NK-92 (cell line): Measurements from ENCODE around the gene OSBPL10.
"Not testable (repeated sequence)": the region's sequence is repeated elsewhere in the genome, so short reads cannot be mapped to it uniquely, and the experiment has no call there.

Source experiments
- DNase-seq: peaks from one replicate; lab custom pipeline; 2025; ENCODE audit not compliant: unreplicated experiment; lab: John Stamatoyannopoulos, UW

OSBPL10 gene

DNA sequence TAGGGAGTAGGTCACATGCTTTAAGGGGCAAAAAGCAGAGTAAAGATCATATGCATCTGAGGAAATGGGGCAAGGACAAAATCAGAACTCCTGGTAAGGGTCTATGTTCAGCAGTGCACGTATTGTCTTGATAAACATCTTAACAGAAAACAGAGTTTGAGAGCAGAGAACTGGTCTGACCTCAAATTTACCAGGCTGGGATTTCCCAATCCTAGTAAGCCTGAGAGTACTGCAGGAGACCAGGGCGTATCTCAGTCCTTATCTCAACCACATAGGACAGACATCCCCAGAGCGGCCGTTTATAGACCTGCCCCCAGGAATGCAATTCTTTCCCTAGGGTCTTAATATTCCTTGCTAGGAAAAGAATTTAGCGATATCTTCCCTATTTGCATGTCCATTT lies 14.0 kb upstream of the OSBPL10 start:
- not testable (repeated sequence) for DNase-seq

GRCh38 chr3:31993843-31994242 lies 12.8 kb upstream of the OSBPL10 start:
- DNase-seq = no peak

GRCh38 chr3:31992995-31993394 lies 11.9 kb upstream of the OSBPL10 start:
- not testable (repeated sequence) for DNase-seq

DNA sequence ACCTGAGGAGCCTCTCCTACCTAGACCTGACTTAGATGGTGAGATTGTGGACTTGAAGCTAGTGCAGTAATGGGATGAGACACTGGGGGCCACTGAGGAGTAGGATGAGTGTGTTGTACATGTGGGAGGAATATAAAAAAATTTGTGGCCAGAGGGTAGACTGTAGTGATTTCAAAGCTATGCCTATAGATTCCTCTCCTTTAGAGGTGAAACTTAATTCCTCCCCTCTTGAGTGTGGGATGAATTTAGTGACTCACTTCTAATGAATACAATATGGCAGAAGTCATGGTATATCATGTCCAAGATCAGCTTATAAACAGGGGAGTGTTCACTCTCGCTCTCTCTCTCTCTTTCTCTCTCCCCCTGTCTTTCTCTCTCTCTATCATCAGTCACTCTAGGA lies 7.2 kb upstream of the OSBPL10 start:
- no peak for DNase-seq

- no peak for DNase-seq
Observed at GRCh38 chr3:31985831-31986230, 4.8 kb upstream of the OSBPL10 start.

- DNase-seq = no peak
Observed at GRCh38 chr3:31984321-31984720, 3.3 kb upstream of the OSBPL10 start.

- DNase-seq = no peak
Observed at GRCh38 chr3:31980530-31981205, 394 bp downstream of the OSBPL10 start.

DNA sequence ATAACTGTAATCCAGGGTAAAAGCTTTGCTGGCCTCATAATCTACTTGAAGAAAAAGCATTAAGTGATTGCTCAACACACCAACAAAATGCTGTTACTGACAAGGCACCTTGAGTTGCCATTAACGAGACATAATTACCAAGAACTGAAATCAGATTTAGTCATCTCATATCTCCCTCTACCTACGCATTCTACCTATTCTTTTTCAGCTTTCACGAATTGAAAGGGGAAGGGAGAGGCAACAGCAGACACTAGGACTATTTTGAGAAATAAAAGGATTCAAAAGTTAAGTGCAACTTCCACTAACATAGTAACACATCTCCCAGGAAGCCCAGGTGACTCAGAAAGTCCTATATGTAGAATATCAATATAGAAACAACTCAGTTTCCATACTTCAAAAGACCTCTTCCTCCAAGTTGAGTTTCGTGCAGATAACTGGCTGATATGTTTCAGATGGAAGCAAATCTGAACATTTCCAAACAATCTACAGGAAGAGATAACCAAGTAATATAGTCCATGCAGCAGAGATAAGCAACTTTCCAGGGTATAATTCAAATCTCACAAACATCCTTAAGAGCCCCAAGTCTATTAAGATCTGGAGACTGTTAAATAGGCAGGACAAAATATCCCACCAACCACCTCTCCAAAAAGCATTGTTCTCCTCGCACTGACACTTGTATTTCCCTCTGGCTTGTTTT lies 1.9 kb downstream of the OSBPL10 start:
- DNase-seq = no peak

DNA sequence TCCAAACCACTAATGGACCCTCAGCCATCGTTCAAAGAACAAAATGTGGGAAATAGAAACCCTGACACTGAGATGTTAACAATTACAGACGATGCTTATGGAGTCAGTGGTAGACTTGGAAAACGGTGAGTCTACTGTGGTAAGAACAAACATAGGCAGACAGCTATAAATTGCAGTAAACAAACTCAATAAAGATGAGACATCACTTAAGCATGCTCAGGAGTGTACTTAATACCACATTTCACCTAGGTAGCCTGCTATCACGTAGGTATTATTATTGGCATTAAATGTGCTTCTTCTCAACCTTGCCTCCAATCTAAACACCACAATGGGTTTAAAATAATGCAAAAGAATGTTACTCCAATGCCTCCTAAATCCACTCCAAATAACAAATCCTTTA lies 2.5 kb downstream of the OSBPL10 start:
- no peak for DNase-seq

DNA sequence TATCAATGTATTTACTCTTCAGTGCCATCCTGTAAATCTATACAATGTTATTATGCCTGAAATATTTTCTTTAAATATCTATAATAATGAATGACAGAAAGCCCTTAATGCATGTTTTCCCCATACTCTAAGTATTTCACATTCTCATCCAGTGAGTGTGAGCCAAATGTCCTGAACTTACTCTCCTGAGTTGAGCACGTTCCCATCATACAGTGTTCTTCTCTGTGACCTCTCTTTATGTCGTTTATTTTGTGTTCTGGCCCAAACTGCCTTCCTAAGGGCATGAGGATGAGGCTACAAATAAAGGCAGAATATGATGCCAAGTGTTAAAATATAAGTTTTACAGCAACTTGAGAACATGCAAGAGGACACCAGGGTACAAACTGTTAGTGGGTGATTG lies 3.3 kb downstream of the OSBPL10 start:
- DNase-seq = no peak

DNA sequence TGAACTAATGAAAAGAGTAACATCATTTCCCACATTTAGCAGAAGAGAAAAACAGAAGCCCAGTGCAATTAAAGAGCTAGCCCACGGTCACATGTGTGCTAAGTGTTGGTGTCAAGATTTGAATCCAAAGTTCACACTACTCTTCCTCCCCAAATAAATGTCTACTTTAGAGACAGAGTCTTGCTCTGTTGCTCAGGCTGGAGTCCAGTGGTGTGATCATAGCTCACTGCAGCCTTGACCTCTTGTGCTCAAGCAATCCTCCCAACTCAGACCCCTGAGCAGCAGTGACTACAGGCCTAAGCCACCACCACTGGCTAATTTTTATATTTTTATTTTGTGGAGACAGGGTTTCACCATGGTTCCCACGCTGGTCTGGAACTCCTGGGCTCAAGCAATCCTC lies 4.8 kb downstream of the OSBPL10 start:
- DNase-seq = no peak

- no peak for DNase-seq
Observed at GRCh38 chr3:31974964-31975363, 6.1 kb downstream of the OSBPL10 start.

- no peak for DNase-seq
Observed at GRCh38 chr3:31974471-31974870, 6.6 kb downstream of the OSBPL10 start.

DNA sequence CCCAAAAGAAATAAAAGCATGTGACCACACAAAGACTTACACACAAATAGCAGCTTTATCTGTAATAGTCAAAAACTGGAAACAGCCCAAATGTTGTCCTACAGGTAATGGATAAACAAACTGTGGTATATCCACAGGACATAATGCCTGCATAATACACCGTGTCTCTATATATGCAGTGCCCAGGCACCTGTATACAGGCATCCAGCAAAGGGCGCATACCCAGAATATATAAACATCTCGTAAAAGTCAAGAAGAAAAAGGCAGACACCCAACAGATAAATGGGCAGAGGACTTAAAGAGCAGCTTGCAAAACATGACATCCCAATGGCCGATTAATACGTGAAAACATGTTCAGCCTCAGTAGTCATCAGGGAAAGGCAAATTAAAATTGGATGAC lies 7.2 kb downstream of the OSBPL10 start:
- no peak for DNase-seq

DNA sequence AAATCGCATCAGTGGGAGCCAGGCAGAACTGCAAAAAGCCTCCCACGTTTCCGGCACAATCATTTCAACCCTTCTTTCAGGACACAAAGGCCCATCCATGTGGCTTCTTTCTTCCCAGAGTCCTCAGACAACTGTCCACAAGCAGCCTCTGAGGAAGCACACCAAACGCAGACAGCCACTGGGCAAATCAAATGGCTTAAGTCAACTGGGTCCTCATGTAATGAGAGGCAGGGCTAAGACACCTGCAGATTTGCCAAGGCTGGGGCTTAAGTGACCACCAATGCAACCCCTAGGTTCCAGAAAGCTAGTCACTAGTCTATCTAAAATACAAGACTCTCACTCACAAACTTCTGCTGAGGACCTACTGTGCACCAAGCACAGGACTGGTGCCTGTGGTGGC lies 8.0 kb downstream of the OSBPL10 start:
- DNase-seq = no peak

- DNase-seq = no peak
Observed at GRCh38 chr3:31971607-31972006, 9.5 kb downstream of the OSBPL10 start.

GRCh38 chr3:31968927-31969418 lies 12.1 kb downstream of the OSBPL10 start:
- DNase-seq = no peak

- DNase-seq = no peak
Observed at GRCh38 chr3:31968369-31968926, 12.6 kb downstream of the OSBPL10 start.

GRCh38 chr3:31967592-31967991 lies 13.5 kb downstream of the OSBPL10 start:
- DNase-seq = no peak

DNA sequence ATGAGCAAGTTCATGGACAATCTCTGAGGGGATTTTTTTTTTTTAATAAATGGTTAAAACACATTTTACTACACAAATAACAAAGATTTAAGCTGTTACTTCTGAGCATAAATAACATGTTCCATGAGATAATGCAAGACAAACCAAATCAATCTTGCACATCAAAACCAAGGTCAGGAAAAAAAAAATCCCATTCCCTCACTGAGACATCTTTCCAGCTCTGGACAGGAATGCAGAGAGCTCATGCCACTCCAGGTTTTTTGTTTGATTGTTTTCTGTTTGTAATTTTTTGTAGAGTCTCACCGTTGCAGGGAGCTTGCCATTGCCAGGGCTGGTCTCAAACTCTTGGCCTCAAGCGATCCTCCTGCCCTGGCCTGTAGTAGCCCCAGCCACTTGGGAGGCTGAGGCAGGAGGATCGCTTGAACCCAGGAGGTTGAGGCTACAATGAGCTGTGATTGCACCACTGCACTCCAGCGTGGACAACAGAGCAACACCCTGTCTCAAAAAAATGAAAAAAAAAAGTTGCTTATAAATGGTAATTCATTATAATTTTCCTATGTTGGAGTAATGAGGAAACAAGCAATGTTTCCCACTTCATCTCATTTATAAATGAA lies 14.0 kb downstream of the OSBPL10 start:
- no peak for DNase-seq

GRCh38 chr3:31962801-31963205 lies 18.3 kb downstream of the OSBPL10 start:
- DNase-seq = no peak
